Mammary epithelial cell (primary cell): ENCODE measurements around the gene USP48.

ENCODE experiments used
- CTCF ChIP-seq, 2 donors: IDR thresholded peaks in 1 of 2; conservative IDR thresholded peaks in 1 of 2; 2 replicates each; pipeline ENCODE4 v1.5.1; 2011 to 2012; ENCODE audit warnings: inconsistent platforms in 2 of 2, low read length in 2 of 2, mild to moderate bottlenecking in 2 of 2, control low read depth in 1 of 2, low read depth in 1 of 2; ENCODE audit not compliant: insufficient read depth in 1 of 2; ENCODE audit errors: extremely low read depth in 1 of 2
- EZH2 ChIP-seq: IDR thresholded peaks from 2 replicates; pipeline ENCODE4 v1.6.1; 2012; ENCODE audit warnings: low read length, inconsistent platforms, borderline replicate concordance

- TF ChIP-seq CTCF (conservative IDR thresholded peaks at IDR 0.05 in 1 of 2, IDR thresholded peaks at IDR 0.05 in 1 of 2; ENCODE audit: extremely low read depth in 1 of 2, insufficient read depth in 1 of 2, low read depth in 1 of 2, low read length in 2 of 2) (peak in 1 of 2 donors; percentile 45), EZH2 (no peak)
Observed at GRCh38 chr1:21782349-21782867, 541 bp downstream of the USP48 start.
